HG02588 (cell line): ENCODE data around the gene IL18RAP.

Experiments
- ATAC-seq: cut with Tn5 transposase; IDR thresholded peaks from one replicate; pipeline ENCODE4 v1.9.1; 2021; ENCODE audit warnings: mild to moderate bottlenecking, moderate library complexity; ENCODE audit not compliant: unreplicated experiment

Gene IL18RAP

GRCh38 chr2:102451968-102452367, 29.0 kb downstream of the IL18RAP start:
- no peak for ATAC-seq

GRCh38 chr2:102453501-102453900, 30.5 kb downstream of the IL18RAP start:
- ATAC-seq: no peak

GRCh38 chr2:102455061-102455670, 32.2 kb downstream of the IL18RAP start:
- ATAC-seq: no peak

GRCh38 chr2:102460467-102460866, 37.5 kb downstream of the IL18RAP start:
- no peak for ATAC-seq

- no peak for ATAC-seq
Measured at GRCh38 chr2:102461188-102461587, 38.2 kb downstream of the IL18RAP start.

GRCh38 chr2:102463160-102463559, 40.2 kb downstream of the IL18RAP start:
- no peak for ATAC-seq

GRCh38 chr2:102470168-102470567, 47.2 kb downstream of the IL18RAP start:
- ATAC-seq: no peak

- peak; percentile 54 for ATAC-seq
Measured at GRCh38 chr2:102473020-102473419, 50.1 kb downstream of the IL18RAP start, which contains the start of gene SLC9A4. Gene SLC9A4, plus strand, starts transcription at chr2:102473226. Its CDS starts 534 bp downstream, at chr2:102473760.

GRCh38 chr2:102473631-102474030, 50.7 kb downstream of the IL18RAP start:
- ATAC-seq: no peak

GRCh38 chr2:102474785-102475184, 51.8 kb downstream of the IL18RAP start:
- ATAC-seq: no peak

GRCh38 chr2:102478686-102479470, 55.9 kb downstream of the IL18RAP start:
- ATAC-seq: no peak

- no peak for ATAC-seq
Measured at GRCh38 chr2:102480285-102481195, 57.6 kb downstream of the IL18RAP start.

- ATAC-seq: no peak
Measured at GRCh38 chr2:102481931-102482330, 59.0 kb downstream of the IL18RAP start.

- ATAC-seq: no peak
Measured at GRCh38 chr2:102483086-102483485, 60.1 kb downstream of the IL18RAP start.

GRCh38 chr2:102484310-102485061, 61.5 kb downstream of the IL18RAP start:
- ATAC-seq: no peak

GRCh38 chr2:102485147-102485785, 62.3 kb downstream of the IL18RAP start:
- ATAC-seq: no peak

- no peak for ATAC-seq
Measured at GRCh38 chr2:102486941-102487702, 64.2 kb downstream of the IL18RAP start.

GRCh38 chr2:102487761-102488462, 65.0 kb downstream of the IL18RAP start:
- no peak for ATAC-seq

GRCh38 chr2:102489646-102490045, 66.7 kb downstream of the IL18RAP start:
- ATAC-seq: no peak
